Measurements from ENCODE around the gene SLC1A6.

DNA sequence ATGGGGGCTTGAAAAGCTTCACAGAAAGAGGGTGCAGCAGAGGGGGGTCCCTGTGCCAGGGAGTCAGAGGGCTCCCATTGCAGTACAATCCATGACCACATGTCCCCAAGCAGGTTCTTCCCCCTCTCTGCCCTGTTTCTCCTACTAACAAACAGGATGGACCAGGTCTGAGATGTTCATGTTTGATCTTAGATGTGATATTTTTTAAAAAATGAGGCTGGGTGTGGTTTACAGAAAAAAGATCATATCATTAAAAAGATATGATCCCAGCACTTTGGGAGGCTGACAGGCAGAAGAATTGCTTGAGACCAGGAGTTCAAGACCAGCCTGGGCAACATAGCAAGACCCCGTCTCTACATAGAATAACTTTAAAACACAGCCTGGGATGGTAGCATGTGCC lies 29.2 kb downstream of the SLC1A6 start:
- TF ChIP-seq, protein P1, sequence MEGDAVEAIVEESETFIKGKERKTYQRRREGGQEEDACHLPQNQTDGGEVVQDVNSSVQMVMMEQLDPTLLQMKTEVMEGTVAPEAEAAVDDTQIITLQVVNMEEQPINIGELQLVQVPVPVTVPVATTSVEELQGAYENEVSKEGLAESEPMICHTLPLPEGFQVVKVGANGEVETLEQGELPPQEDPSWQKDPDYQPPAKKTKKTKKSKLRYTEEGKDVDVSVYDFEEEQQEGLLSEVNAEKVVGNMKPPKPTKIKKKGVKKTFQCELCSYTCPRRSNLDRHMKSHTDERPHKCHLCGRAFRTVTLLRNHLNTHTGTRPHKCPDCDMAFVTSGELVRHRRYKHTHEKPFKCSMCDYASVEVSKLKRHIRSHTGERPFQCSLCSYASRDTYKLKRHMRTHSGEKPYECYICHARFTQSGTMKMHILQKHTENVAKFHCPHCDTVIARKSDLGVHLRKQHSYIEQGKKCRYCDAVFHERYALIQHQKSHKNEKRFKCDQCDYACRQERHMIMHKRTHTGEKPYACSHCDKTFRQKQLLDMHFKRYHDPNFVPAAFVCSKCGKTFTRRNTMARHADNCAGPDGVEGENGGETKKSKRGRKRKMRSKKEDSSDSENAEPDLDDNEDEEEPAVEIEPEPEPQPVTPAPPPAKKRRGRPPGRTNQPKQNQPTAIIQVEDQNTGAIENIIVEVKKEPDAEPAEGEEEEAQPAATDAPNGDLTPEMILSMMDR (IDR thresholded peaks at IDR 0.05): no peak
- TF ChIP-seq POLR2A (IDR thresholded peaks at IDR 0.05): no peak
